NCI-H345 (cell line): ENCODE results near the gene THEM4.
A peak's percentile ranks its signal among the peaks of the same experiment; 100 is the strongest.

Source experiments
- DNase-seq: peaks from one replicate; lab custom pipeline; 2025; lab: John Stamatoyannopoulos, UW

The THEM4 gene

DNA sequence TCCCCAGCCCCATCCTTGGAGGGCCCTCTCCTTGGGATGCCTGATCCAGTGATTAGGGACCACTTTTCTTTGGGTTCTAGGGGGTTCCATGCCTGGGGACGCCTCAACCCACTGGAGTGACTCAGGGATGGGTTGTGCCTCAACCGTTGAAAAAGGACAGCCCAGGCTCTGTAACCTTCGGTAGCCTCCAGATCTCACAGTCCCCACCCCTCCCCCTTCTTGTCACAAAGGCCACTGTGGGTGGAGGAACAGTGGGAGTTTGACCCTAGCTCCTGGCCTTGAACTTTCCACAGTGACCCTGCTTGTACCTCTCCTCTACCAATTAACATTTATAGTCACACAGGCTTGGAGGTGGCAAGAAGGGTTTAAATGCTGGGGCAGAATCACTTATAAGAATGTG lies 75.1 kb downstream of the THEM4 start:
- DNase-seq = no peak

DNA sequence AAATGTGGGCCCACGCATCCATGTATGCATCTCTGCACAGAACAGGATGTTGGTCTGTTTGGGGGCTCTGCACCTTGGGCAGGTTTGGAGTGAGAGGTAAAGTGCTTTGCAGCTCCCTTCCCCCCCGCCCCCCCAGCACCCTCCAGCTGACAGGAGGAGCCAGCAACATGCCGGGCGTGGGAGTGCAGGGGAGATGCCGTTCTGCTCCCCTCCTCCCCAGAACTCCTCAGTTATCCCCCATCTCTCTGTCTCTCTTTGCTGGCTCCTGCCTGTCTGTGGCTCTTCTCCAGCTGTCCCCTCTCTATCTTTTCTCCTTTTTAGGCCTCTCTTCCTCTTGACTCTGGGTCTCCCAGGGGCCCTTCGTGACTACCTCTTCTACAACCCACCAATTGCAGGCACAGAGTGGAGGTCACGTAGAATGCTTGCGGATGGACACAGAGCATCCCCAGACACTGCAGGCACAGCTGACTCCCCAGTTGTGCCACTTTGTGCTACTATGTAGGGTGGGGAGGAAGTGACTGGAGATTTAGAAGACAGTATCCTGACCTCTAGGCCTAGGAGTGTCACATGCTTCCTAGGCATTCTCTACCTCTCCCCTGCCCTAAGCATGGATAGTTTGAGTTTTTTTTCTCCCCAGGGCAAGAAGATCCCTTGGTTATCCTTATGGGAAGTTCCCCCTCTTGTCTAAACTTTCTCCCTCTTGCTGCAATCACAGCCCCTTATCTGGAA lies 76.0 kb downstream of the THEM4 start:
- DNase-seq = no peak

DNA sequence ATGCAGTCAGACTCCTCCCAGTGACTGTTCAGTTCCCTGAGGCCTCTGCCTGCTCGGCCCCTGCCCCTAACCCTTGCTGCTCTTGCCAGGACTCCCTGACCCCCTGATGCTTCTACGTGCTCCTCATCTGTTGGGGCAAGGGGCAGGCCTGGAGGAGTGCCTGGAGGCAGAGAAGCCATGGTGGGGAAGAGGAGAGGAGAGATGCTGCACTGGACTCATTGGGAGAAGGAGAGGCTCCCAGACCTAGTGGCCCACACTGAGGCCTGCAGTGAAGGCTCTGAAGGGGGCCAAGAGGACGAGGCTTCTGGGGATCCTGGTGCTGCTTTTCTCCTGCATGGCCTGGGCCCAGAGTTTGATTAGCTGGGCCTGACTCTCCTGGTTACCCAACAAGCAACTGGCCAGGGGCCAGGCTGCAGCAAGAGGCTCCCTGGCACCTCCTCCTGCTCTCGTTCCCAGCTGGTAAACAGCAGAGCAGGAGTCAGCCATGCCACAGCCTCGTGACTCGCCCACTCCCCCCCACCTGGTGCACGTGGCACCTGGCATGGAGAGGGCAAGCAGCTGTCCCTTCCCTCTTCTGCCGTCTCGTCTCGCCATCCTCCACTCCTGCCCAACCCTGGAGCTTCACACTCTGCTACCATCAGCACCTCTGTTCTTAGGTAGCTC lies 76.9 kb downstream of the THEM4 start:
- DNase-seq = peak; percentile 84

GRCh38 chr1:151831605-151832004 lies 77.7 kb downstream of the THEM4 start, which contains the start of gene RORC:
Gene RORC (minus strand): TSS chr1:151831802. CDS start chr1:151831764, 38 bp downstream.
- DNase-seq = no peak

GRCh38 chr1:151831256-151831591 lies 78.1 kb downstream of the THEM4 start:
- DNase-seq = no peak

- no peak for DNase-seq
Measured at GRCh38 chr1:151830055-151830454, 79.3 kb downstream of the THEM4 start.

- DNase-seq = no peak
Measured at GRCh38 chr1:151829352-151830046, 79.8 kb downstream of the THEM4 start.

GRCh38 chr1:151828921-151829320 lies 80.4 kb downstream of the THEM4 start:
- no peak for DNase-seq

DNA sequence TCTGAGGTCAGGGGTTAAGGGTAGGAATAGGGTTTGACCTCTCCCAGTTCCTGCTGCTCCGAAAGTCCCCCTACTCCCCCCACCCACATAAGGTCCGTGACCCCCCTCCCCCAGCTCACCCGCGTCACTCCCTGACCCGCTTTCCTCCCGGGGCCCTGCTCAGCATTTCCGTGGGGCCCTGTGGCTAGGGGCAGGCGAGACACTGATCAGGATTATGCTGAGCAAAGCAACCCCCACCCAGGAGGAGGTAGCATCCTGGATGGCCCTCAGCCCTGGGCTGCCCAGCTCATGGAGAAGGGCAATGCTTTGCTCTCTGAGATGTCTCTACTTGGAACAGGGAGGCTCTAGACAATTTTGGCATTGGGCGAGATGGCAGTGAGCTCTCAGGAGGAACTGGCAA lies 81.5 kb downstream of the THEM4 start:
- no peak for DNase-seq

DNA sequence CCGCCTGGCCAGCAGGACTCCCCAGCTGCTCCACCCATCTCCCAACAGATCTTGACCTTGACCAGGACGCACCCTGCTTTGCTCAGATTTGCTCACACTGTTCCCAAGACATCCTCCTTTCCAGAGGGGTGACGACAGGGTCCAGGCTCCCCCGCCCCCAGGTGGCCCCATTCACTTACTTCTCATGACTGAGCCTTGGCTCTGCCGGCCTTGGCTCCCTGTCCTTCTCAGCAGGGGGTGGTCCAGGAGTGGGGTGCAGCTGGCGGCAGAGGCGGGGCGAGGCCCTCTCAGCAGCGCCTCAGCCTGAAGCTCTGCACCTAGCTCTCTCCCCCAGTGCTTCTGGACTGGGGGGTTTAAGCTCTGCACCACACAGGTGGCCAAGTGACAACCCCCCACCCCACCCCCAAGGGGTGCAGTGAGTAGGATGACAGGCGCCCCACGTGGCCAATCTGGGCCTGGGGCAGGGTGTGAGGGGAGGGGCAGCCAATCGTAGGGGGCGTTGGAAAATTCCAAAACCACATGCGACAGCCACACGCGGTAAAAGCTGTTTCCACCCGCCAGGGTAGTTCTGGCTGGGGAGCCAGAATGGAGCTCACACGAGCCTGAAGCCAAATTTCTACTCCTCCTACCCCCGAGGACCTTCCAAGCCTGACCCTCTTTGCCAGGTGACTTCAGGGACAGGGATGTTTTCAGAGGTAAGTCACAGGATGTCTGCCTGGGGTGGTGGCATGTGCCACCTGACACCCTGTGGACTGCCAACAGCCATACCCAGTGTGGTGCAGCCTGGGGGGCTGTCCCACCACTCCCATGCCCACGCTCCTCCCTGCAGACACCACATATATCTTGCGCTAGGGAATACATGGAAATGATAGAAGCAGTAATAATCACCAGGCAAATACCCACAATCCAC lies 83.3 kb downstream of the THEM4 start:
- DNase-seq = no peak

GRCh38 chr1:151825204-151825603 lies 84.1 kb downstream of the THEM4 start:
- DNase-seq = no peak
